Adipose tissue (tissue), 3 donors: ENCODE measurements around the gene KCTD19. TPM values are rescaled to one million over a fixed set of nuclear protein-coding genes. Genes with fewer than 3 reads are reported as not detected.
A peak's percentile ranks its signal among the peaks of the same experiment; 100 is the strongest.

Experiments used
- H3K27ac ChIP-seq: one replicate; pipeline ENCODE4 v1.5.1; 2013; ENCODE audit warnings: low read depth, low read length
- WGBS, 3 donors: extraction: QIAGEN DNeasy Blood & Tissue Kit; methylation state at CpG; one replicate each; pipeline ENCODE4 v1.1.7; 2013; 5-methylcytosine and 5-hydroxymethylcytosine counted together
- polyA plus RNA-seq, 3 donors: library from polyadenylated mRNA; stranded (reverse); fragments of 200-250 nt; gene quantifications; one replicate each; pipeline ENCODE4 v1.2.3, GENCODE V29; 2013
- donor health status: healthy with polysubstance abuse.
- donor health status: Bipolar disorder and iron deficiency.
- donor health status: healthy.

KCTD19 gene
- polyA plus RNA-seq, 3 donors, result 0.05 to 0.56 TPM; not detected in 1

DNA sequence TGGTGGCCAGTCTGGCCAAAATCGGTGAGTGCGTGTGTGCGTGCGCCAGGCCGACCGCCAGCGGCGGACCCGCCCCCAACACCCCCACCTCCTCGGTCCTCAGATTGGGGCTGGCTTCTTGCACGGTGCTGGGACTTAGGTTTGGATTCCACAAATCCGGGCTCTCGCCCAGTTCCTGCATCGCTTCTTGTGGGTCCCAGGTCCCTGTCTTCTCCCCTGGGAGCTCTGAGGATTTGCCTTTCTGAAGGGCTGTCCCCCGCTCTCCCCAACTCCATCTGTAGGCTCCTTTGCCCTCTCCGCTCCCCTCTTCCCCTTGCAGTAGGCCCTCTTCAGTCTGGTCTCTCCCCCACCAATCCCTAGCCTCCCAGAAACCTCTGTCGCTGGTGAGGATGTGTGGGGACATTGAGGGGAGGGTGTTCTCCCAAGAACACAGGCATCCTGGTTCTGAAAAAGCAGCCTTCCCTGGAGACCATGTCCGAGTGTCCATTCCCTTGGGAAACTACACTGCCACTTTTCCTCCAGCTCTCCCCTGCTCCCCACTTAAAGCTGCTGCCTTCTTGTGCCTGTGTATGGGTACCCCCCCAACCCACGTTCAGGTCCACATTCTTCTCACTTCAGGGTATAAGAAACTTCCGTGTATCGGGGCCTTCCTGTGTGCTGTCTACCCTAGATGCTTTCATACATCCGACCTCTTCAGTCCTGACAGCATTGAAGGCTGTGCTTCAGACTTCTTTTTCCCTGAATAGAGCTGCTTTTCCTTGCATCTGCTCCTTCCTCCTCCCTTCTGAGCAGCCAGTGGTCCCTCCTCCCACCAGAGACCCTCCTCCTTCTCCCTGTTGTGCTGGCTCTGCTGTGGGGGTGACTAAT lies 77.1 kb downstream of the KCTD19 start:
- H3K27ac ChIP-seq, result no peak overlapping the region
- 21 to 27% (median 22%) methylated on average over 22 of the region's 22 CpGs for WGBS, 3 donors

DNA sequence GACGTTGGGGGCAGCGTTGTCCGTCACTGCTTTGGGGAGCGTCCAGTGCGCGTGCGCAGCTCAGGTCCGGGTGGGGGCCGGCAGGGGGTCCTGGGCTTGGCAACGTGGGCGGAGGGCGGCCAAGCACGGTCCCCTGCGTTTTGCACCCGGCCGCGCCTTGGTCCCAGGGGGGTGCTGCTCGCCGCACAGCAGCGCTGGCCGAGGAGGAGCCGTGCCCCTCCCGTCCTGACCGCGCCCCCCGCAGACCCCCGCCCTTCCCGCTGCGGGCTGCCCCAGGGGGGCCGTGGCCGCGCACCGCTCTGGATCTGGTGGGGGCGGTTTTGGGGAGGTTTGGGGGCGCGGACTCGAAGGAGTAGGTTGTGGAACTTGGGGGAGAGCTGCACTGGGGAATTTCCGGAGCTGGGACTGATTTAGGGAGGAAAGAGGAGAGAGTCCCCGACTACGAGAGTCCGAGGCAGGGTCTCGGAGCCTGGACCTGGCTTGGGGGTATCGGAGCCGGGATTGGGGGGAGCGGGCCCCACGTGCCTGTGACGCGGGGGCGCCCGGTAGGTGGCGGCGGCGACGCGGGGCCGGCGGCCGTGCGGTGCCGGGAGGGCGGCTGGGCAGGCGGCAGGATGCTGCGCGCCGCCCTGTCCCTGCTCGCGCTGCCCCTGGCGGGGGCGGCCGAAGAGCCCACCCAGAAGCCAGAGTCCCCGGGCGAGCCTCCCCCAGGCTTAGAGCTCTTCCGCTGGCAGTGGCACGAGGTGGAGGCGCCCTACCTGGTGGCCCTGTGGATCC lies 78.0 kb downstream of the KCTD19 start, which contains the start of gene SLC9A5:
Gene SLC9A5, plus strand, starts transcription at position 579 of the 777 bp plus-strand sequence. Its CDS starts 36 bp downstream, at position 615.
- no peak within 1 kb of the TSS for H3K27ac ChIP-seq
- 1% methylated on average over 71 to 75 of the region's 75 CpGs for WGBS, 3 donors

DNA sequence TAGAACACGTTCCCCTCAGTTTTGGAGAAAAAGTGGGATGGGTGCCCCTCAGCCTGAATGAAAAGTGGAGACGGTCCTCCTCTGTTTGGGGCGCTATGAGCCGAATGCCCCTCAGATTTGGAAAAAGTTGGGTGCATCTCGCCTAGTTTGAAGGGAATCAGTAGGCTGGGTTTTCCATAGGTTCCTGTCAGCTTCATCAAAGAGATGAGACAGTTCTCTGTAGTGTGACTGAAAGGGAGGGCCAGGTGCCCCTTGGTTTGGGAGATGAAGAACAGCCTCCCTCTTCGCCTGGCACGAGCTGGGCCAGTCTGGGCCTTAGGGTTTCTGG lies 78.5 kb downstream of the KCTD19 start:
- H3K27ac ChIP-seq, result no peak overlapping the region
- 5 to 10% (median 6%) methylated on average over 7 of the region's 7 CpGs for WGBS, 3 donors

DNA sequence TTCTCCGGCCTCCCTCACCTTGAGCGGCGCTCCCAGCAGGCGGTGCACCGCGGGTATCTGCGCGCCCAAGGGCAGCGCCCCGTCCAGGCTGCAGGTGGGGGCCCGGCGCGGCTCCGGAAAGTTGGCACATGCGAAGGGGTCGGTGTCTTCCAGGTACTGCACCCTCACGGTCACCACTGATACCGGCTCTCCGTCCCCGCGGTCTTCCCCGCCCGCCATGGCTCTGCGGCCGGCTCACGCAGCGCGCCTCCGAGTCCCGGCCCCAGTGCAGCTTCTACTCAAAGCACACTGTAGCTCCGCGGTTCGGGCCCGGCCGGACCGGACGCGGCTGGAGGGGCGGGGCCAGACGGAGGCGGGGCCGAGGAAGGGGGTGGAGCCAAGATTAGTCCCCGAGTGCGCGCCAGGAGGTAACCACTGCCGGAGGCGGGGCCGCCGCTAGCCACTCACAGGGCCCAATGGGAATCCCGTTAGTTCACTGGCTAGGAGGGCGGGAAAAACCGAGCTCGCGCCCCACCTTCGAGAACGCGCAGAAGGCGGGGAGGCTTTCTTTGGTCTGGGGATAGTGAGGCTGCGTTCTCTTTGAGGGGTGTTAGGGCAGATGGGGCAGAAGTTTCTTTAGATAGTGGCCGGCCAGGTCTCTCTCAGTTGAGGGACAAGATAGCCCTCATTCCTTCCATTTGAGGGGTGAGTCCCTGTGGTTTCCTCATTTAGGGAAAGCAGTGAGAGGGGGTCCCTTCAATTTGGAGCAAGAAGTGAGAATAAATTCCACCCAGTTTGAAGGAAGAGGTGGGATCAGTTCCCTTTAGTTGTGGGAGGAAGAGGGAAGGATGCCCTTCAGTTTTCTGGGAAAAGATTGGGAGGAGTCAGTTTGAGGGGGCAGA lies 79.1 kb downstream of the KCTD19 start, which contains the start of gene FHOD1:
Gene FHOD1, minus strand, starts transcription at position 290 of the 881 bp plus-strand sequence. Its CDS starts 71 bp downstream, at position 219.
- no peak within 1 kb of the TSS for H3K27ac ChIP-seq
- 0% methylated on average over 56 to 60 of the region's 60 CpGs for WGBS, 3 donors

DNA sequence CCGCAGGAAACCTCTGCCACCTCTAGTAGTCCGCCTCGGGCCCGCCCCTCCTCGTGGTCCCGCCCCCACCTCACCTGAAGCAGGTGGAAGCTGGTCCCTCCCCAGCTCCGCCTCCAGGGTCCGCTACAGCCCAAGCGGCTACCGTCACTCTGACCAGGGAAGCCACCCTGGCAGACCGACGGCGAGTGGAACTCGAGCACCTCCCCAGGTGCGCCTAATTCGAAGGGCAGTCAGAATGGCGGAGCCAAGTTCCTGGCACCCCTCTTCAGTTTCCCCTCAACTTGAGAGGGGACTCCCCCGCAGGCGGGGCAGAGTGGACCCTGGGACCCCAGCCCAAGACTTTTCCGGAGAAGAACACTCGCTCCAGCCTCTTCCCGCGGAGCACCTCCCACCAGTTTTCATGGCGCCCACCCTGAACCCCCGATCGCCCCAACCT lies 79.8 kb downstream of the KCTD19 start:
- H3K27ac ChIP-seq, result no peak overlapping the region
- WGBS, 3 donors, result 0 to 1% (median 1%) methylated on average over 25 to 26 of the region's 26 CpGs

DNA sequence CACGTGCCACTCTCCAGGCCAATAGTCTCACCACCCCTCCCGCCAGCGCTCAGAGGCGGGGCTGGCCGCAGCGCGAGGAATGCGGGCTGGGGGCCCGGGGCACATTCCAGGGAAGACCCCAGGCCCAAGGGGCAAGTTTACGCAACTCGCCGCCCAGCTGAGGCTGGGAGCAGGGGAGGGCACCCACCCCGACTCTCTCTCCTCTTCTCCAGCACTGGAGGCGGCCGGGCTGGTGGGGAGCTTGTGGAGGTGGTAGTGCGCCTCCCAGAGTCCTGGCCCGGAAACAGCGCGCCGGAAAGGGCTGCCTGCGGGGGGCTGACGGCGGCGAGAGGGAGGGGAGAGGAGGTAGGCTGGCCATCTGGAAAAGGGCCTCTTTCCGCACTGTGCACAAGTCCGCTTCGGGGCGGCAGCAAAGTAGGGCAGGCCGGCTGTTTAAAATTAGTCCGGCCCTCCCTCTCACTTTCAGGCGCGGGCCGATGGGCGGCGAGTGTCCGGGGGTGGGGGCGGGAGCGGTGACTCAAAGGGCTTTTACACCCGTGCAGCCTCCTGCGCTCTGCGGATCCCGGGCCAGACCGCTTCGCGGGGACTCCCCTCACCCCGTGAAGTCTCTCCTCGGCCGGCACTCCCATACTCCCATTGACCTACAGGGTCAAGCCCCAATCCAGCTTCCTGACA lies 80.3 kb downstream of the KCTD19 start:
- 0 to 2% (median 1%) methylated on average over 42 to 48 of the region's 48 CpGs for WGBS, 3 donors

DNA sequence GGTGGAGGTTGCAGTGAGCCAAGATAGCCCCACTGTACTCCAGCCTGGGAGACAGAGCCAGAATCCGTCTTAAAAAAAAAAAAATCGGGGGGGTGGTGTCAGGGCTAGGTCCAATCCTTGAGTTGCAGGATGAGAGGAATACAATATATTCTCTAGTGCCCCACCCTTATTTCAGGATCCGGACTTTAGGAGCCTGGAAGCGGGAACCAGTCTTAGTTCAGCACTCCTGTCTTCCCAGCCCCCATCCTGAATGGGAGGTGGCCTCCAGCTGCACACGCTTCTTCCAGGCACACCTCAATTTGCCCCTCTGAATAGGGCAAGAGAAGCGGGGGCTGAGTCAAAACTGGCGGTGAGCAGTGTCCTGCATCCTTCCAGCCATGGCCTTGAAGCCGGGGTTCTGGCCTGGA lies 80.9 kb downstream of the KCTD19 start:
- WGBS, 3 donors, result 13 to 14% (median 14%) methylated on average over 8 of the region's 8 CpGs

More for the DNA sequence above, 80.3 kb downstream of the KCTD19 start:
- no peak overlapping the region for H3K27ac ChIP-seq

DNA sequence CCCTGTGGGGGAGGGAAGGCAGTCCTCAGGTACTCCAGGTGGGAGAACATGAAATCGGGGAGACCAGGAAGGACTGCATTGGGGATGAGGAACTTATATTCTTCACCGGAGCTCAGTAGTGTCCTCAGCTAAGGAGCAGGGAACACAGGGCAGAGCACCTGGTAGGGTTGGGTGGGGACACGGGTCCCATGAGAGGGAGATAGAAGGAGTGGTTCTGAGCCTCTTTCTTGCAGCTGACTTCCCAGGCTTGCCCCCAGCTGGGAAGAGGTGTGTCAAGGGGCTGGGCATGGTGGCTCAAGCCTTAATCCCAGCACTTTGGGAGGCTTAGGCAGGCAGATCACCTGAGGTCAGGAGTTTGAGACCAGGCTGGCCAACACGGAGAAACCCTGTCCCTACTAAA lies 81.4 kb downstream of the KCTD19 start:
- H3K27ac ChIP-seq, result peak overlapping the region; percentile 61
- WGBS, 3 donors, result 53 to 78% (median 57%) methylated on average over 4 of the region's 4 CpGs

More for the DNA sequence above, 80.9 kb downstream of the KCTD19 start:
- no peak overlapping the region for H3K27ac ChIP-seq

DNA sequence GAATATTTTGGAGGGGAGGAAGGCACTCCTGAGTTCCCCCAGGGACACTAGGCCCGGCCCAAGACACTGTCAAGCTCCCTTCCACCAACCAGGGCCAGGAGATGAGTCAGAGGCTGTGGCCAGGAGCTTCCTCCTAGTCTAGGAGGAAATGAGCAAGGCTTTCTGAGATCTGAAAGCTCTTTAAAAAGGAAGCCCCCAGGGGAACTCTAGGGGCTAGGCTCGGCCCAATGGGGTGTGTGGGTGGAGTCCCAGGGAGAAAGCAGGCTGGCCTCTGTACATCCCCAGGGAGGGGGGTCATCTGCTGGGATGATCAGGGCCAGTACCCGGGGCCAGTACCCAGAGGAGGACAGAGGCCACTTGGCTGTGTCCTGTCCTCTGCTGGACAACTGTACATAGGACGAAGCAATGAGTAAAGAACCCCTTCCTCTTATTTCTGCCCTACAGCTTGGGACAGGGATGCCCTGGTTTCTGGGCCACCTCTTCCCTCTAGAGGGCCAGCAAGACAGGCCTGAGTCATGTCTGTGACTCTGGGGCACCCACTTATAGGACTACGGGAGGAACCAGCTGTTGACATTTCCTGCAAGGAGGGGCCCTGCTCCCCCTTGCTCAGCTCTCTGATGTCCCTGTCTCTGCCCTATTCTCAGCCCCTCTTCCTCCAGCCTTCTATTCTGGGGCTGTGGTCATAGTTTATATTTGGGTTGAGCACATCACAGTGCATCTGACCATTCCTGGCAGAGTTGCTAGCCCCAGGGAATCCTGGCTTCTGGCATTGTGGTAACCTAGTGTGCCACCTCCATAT lies 82.0 kb downstream of the KCTD19 start:
- peak overlapping the region; percentile 67 for H3K27ac ChIP-seq
- WGBS, 3 donors, result 11 to 59% (median 12%) methylated on average over 5 of the region's 5 CpGs

DNA sequence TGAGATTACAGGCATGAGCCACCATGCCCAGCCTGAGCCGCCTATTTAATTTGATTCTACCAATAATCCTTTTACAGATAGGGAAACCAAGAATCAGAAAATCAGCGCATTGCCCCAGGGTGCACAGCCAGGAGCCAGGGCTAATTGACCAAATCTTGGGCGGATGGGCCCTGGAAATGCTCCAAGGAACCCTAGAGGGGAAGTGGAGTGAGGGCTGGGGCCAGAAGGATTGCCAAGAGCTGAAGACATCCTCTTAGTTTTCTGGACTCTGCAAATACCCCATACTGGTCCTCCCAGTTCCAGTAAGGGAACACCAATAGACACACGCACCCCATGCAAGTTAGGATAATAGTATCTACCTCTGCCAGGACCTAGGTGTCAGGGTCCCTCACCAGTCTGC lies 83.1 kb downstream of the KCTD19 start:
- H3K27ac ChIP-seq, result peak overlapping the region; percentile 67
- WGBS, 3 donors, result 57 to 82% (median 59%) methylated on average over 4 of the region's 4 CpGs

DNA sequence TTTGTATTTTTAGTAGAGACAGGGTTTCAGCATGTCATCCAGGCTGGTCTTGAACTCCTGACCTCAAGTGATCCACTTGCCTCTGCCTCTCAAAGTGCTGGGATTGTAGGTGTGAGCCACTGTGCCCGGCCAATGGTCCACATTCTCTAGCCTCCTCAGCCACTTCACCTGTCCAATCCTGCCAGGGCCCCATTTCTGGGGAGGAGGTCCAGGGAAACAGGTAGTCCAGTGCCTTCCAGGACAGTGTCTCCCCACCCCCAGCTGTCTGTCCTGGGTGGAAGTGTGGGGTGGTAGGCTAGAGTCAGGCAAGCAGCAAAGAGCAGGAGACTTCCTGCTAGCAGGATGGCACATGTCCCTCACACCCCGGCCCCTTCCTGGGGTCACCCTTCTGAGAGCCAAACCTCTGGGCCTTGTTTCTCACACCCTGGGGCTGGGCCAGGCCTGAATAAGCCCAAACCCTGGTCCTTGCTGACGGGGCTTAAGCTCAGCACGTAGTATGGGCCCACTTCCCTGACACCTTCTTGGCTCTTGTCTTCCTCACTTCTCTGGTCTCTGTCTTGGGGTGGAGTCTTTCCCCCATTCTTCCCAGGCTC lies 84.3 kb downstream of the KCTD19 start:
- H3K27ac ChIP-seq, result no peak overlapping the region
- 80 to 87% (median 87%) methylated on average over 4 of the region's 4 CpGs for WGBS, 3 donors

DNA sequence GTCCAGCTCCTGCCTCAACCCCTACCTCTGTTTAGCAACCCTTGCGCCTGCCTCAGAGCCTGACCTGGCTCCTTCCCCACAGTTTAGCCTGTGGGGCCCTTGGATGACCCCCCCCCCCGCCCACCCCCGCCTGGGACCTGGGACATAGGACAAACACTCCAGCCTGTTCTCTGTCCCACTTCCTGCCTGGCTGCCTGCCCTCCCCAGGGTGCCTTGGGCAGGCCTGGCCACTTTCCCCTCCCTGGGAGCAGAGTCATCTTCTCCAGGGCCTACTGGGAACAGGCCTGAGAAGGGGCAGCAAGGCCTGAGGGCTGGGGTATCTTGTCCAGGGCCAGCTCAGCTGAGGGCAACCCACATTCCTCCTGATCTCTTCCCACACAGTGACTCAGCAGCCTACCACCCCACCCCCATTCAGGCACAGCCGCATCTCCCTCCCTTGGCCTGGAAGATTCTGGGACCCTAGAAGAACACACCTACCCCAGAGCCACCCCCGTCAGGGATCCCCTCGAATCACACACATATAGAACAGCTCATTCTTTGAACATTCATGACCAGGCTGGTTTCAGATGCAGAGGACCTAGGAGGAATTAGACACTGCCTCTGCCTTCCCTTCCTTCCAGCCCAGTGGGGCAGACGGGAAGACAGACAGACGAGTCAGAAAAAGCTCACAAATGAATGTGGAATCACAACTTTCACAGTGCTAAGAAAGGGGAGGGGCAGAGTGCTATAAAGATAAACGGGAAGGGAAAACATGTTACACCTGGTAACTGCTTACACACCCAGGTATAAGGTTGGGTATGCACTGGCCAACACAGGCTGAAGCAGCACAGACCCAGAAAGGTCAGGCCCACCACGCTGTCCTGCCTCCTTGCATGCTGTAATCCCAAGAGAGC lies 85.3 kb downstream of the KCTD19 start:
- no peak overlapping the region for H3K27ac ChIP-seq
- WGBS, 3 donors, result 46 to 59% (median 57%) methylated on average over 10 of the region's 10 CpGs

DNA sequence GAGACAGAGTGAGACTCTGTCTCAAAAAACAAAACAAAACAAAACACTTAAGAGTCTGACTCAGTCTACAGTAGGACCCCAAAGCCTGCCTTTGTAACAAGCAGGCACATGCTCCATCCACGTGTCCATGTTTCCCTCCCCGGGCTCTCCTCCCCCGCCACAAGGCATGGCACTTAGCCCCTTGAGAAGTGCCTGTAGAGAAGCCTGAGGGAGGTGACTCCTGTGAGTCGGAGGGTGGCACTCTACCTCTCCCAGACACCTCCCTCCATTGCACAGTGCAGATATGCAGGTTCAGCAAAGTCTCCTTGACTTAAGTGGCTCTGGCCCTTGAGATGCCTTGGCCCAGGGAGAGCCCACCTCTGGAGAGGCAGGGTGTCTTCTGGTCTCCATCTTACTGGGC lies 86.0 kb downstream of the KCTD19 start:
- 73 to 82% (median 75%) methylated on average over 4 of the region's 4 CpGs for WGBS, 3 donors
- H3K27ac ChIP-seq, result no peak overlapping the region
